Prostate gland (tissue), 2 donors: Measurements from ENCODE around the gene CDH22.

Experiments used
- POLR2A ChIP-seq: fragments of 450-650 bp; IDR thresholded peaks from one replicate; pipeline ENCODE4 v1.6.1; 2016; ENCODE audit warnings: antibody characterized with exemption, mild to moderate bottlenecking
- TF ChIP-seq, protein P1 (sequence below), 4 experiments: fragments of 200-600 bp in 2 of 4; fragments of 450-650 bp in 2 of 4; sonication (generic) in 2 of 4; IDR thresholded peaks; 1 replicate in 3 of 4; 2 replicates in 1 of 4; pipeline ENCODE4 v1.5.1; 2016 to 2019; ENCODE audit warnings: antibody characterized with exemption in 4 of 4, mild to moderate bottlenecking in 2 of 4, moderate library complexity in 2 of 4

- TF ChIP-seq POLR2A, result no peak
- TF ChIP-seq, protein P1, sequence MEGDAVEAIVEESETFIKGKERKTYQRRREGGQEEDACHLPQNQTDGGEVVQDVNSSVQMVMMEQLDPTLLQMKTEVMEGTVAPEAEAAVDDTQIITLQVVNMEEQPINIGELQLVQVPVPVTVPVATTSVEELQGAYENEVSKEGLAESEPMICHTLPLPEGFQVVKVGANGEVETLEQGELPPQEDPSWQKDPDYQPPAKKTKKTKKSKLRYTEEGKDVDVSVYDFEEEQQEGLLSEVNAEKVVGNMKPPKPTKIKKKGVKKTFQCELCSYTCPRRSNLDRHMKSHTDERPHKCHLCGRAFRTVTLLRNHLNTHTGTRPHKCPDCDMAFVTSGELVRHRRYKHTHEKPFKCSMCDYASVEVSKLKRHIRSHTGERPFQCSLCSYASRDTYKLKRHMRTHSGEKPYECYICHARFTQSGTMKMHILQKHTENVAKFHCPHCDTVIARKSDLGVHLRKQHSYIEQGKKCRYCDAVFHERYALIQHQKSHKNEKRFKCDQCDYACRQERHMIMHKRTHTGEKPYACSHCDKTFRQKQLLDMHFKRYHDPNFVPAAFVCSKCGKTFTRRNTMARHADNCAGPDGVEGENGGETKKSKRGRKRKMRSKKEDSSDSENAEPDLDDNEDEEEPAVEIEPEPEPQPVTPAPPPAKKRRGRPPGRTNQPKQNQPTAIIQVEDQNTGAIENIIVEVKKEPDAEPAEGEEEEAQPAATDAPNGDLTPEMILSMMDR (IDR thresholded peaks at IDR 0.05), result no peak
Observed at GRCh38 chr20:46350201-46350985, 42.1 kb upstream of the CDH22 start.
